Nucleus accumbens (tissue), 56 donors: ENCODE measurements around the gene UNC50.

ENCODE experiments used
- DNase-seq, 56 donors: peaks; one replicate each; lab custom pipeline; 2025; lab: John Stamatoyannopoulos, UW

The UNC50 gene, protein sequence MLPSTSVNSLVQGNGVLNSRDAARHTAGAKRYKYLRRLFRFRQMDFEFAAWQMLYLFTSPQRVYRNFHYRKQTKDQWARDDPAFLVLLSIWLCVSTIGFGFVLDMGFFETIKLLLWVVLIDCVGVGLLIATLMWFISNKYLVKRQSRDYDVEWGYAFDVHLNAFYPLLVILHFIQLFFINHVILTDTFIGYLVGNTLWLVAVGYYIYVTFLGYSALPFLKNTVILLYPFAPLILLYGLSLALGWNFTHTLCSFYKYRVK

DNA sequence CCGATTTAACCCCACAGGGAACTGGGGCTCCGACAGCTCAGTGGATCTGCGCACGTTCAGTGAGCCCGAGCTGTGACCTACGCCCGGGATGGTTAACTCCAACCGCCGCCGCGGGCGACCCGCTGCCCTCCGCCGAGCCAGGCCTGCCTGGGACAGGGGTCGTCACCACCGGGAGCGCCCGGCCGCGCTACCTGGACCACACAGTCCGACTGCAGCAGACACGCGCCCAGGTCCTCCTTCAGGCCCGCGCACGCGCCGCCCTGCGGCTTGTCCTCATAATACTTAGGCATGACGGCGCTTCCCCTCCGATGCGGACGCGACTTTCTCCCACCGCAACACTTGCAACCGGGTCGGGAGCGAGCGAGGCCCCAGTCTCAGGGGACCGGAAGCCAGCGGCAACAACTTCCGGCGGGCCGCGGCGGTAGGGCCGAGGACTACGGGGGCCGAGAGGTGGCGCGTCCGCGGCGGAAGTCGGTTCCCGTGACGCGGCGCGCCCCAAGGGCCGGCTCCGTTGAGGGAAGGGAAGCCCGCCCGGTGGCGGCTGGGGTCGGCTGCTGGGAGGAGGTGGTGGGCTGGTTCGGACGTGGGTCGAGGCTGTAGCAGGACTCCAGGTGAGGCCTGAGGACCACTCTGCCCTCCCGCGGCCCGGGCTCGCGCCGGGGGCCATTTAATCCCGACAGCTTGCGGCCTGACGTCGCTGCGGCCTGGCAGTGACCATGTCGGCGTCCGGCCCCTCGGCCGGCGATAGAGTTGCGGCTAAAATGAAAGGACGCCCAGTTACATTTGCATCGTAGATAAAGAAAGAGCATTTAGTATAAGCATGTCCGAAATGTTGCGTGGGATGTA is at the start of gene UNC50, which contains the start of gene COA5:
UNC50 (plus strand) TSS at position 474 of the 846 bp plus-strand sequence. CDS start 1,171 bp downstream, outside the sequence.
COA5 (minus strand) TSS at position 397 of the 846 bp plus-strand sequence; CDS start at position 290, 107 bp downstream.
- DNase-seq, result peak; percentile 23 to 91 (median 80)

DNA sequence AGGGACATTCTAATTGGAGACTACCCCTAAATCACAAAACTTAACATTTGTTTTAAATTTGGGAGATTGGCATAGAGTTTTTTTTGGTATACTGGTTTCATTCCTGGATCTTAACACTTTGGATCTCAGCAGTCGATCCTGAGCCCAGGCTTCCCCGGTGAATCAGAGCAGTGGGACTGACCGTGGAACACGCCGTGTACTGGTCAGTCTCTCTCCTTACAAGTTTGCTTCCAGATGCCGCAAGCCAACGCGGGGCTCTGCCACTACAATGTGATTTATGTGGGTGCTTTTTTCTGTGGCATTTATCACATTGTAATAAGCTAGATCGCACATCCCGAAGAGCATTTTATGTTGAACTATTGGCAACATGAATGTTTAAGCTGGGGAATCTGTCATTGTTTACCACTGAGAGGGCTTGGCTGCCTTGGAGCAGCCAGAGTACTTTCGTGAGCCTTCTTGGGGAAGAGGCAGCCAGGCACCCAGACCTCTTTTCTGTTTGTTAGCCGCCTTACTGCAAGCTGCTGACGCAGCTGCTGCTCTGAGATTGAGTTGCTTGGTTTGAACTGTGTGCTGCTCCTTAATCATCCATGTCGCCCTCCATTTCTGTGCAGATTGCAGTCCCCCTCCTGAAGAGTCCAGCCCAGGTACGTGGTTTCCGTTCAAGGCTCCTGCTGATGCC is 49.4 kb upstream of the UNC50 start:
- DNase-seq, result no peak

DNA sequence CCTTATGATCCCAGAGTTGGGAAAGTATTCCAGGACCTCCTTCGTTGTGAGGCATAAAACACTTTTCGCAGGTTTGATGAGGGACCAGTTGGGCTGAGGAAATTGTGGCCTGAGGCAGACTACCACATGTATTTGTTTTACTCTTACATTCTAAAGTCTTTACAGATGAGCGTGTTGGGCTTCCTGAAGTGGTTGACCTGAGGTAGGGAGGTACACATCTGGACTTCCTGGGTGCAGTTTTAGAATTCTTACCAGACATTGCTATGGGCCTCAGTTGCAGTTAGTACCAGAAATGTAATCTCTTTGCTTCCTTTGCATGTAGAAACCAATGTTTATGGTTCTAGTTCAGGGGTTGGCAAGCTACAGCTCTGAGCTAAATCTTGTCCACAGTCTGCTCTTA is 48.8 kb upstream of the UNC50 start:
- DNase-seq, result no peak

DNA sequence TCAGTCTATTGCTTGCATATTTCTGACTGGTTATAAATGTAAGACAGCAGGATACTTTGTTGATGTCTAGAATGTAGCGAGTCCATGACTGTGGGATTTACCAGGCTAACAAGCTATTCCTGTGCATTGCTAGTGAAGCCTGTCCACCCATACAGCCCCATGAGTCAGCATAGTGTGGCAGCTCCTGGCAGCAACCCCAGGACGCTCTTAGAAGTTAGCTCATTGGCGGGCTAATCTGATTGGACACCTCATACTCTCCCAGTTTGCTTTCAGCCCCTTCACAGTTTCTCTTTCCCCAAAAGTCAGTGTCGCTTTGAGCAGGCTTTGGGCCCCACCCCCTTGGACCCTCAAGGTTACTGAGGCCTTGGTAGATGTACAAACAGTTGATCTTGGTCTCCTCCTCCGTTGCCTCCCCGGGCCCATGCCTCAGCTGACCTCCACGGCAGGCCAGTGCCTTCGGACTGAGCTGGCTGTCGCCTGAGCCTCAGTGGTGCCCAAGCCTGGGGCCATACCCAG is 48.1 kb upstream of the UNC50 start:
- DNase-seq, result no peak

DNA sequence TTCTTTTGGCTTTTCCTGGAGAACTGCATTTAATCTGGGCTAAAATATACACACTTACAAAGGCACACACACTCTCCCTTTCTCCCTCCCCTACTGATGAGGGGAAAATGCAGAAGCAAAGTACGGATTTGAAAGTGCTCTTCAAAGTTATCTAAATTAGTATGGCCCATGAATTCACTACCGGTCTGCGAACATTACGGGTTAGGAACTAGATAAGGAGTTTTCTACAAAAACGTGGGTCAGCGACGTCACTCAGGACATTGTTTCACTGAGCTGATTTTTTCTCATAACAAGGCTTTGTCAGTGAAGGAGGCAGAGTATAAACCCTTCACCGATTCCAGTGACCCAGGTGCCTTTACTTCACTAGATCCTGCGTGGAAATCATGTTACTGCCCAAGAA is 47.4 kb upstream of the UNC50 start:
- no peak for DNase-seq

DNA sequence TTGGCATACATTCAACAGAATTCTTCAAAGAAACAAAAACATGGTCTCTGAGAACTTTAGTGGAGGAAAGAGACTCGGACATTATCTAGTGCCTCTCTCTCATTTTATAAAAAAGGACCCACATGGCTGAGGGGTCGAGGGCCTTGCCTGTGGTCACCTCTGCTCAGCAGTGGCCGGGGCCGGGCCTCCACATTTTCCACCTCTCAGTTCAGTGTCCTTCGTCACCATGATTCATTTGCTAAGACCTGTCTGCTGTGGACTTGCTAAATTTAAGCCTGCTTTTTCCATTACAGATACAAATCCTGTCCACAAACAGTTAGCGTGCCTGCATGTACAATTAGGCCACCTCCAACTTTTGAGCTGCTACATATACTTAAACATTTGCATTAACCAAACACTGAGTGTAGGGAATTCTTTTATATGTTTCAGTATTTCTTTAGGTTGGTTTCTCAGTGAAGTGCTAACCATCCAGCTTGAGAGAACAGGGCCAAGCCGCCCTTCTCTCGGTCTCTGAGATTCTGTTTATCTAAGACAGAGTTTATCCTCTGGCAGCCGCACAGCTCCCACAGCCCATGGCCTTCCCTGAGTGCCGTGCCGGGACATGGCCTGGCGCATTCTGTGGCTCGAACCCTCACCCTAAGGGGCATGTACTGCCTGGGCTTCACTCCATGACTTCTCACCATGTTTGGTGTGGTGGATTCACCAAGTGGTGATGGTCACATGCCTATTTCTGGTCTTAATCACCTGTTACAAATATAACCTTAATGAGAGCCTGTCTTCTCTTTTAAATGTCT is 46.3 kb upstream of the UNC50 start:
- no peak for DNase-seq

DNA sequence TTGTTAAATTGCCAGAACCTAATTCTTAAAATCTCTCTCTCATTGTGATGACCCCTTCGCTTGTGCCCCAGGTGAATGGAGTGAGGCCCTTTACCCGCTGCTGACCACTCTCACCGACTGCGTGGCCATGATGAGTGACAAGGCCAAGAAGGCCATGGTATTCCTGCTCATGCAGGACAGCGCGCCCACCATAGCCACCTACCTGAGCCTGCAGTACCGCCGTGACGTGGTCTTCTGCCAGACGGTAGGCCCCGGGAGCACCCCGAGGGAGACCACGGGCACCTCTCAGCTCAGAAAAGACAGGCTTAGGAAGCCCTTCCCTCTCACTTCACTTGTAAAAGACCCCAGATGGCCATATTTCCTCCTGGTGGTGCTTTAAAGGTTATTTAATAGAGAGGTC is 45.0 kb upstream of the UNC50 start:
- DNase-seq, result no peak

DNA sequence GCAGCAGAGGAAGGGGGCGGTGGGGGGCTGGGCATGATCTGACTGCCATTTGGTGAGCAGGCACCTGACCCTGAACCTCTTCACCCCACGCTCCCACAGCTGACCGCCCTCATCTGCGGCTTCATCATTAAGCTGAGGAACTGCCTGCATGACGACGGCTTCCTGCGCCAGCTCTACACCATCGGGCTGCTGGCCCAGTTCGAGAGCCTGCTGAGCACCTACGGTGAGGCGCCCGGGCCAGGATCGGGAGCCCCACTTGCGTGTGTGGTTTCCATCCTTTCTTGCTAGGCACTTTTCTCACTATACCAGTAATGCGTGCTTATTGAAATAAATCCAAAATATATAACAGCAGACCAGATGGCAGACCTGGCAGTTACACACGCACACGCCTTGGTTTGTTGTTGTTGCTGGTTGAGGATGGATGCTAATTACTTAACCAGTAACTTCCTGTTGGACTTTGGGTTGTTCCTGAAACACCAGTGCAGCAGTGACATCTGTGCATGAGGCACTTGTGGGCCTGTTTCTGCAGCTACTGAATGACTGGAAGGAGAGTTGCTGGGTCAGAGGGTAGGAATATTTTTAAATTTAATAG is 43.8 kb upstream of the UNC50 start:
- no peak for DNase-seq

DNA sequence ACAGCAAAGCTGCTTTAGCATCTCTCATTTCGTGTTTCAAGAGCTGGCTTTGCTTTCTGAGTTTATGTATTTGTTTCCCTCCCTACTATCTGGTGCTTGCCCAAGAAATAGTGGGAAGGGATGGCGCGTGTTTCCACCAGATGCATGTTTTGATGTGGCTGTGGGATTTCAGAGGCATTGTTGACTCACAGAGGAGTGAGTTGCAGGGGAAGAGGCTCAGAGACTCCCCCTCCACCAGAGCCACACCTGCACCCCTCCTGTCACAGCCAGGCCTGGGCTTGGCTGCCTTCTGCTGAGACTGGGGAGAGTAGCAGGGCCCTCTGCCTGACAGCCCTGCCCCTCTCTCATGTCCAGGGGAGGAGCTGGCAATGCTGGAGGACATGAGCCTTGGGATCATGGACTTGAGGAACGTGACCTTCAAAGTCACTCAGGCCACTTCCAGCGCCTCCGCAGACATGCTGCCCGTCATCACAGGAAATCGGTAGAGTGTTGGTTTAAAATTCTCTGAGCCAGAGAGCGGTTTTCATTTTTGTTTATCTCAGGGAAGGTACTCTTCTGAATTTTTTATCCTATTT is 43.0 kb upstream of the UNC50 start:
- no peak for DNase-seq

DNA sequence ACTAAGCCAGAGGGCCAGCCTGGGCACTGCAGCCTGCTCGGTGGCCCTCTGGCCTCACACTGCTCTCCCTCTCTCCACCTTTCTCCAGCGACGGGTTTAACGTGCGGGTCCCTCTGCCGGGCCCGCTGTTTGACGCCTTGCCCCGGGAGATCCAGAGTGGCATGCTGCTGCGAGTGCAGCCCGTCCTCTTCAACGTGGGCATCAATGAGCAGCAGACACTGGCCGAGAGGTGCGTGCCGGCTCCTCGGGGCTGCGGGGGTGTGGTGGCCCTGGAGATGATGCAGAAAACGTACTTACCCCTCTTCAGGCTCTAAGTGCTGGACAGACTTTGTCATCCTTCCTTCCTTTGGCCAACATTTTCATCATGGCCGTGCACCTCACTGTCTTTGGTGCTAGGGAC is 42.4 kb upstream of the UNC50 start:
- no peak for DNase-seq

DNA sequence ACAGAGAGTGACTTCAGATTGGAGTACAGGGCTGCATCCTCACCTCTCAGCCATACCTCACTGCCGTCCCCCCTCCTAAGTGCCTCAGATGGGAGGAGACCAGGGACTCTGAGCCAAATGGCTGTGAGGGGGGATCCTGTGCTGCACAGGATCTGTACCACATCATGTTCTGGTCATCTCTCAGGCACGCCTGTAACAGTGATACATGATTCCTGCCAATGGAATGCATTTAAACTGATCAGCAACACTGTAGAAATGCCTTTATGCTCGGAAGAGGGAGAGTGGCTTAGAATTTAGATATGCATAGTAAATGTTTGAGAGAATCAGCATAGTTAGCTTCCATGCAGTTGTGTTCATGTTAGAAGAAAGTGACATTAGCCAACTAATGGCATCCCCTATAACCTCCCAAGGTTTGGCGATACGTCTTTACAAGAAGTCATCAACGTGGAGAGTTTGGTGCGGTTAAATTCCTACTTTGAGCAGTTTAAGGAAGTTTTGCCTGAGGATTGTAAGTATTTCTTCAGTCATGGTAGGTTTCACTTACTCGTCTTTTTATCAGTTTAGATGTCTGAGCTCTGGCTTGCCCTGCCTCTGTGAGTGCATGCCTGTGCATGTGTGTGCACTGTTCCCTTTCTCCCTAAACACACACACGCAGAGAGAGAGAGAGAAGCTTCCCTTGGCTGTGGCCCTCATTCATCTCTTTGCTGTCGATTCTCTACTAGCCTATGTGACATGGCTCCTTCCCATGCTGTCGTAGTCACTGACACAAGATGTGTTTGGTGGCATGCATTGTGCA is 40.0 kb upstream of the UNC50 start:
- no peak for DNase-seq

DNA sequence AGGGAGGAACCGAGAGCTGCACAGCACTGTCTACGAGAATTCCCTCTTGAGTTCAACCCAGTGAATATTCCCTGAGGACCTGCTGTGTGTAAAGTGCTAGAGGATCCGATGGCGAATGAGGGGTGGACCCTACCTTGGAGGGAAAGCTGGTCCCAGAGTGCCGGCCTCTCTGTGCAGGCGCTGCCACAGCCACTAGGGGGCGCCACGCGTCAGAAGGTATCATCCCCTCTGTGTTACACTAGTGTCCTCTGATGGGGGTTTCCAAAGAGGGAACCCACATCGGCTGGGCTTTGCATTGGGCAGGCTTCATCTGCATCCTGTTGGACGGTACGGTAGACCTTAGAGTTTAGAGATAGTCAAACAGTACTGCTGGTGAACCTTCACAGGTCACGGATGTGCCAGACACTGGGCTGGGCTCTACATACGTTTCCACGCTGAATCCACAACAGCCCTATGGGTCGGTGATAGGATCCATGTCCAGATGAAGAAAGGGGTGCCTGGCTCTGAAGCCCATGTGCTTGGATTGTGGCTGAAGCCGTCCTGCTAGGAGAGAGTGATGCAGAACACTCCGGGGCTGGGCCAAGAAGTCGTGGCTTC is 39.1 kb upstream of the UNC50 start:
- peak in 13 of 56 donors; percentile 2 to 50 (median 9) for DNase-seq

DNA sequence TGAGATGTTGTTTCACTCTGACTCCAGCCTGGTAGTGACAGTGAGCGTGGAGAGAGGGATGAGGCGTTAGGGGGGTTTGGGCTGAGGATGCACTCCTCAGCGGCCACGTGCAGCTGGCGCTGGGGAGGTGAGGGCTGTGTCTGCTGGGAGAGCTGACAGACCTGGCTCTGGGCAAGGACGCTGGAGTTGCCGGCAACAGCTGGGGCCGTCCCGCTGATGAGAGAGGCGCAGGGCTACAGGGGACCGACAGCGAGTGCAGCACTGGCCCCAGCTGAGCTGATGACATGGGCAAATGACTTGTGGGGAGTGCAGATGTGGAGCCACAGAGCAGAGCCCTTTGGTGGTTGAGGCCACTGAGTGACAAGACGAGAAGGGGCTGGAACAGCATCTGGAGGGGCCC is 38.5 kb upstream of the UNC50 start:
- DNase-seq, result no peak

DNA sequence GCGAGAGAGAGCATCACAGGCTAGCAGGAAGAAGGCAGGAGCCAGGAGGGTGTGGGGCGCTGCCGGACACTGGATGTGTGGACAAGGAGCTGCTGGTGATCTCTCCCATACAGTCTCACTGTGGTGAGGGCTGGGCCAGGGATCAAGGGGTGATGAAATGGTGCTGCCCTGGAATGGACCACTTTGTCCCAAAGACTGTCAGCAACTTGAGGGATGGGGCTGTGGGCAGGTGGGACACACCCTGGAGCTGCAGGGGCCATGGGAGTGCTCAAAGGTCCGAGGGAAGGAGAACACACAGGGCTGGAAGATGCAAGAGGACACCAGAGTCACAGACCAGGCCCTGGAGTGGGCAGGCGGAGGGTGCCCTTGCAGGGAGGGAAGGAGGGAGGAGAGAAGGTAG is 38.0 kb upstream of the UNC50 start:
- DNase-seq, result no peak

DNA sequence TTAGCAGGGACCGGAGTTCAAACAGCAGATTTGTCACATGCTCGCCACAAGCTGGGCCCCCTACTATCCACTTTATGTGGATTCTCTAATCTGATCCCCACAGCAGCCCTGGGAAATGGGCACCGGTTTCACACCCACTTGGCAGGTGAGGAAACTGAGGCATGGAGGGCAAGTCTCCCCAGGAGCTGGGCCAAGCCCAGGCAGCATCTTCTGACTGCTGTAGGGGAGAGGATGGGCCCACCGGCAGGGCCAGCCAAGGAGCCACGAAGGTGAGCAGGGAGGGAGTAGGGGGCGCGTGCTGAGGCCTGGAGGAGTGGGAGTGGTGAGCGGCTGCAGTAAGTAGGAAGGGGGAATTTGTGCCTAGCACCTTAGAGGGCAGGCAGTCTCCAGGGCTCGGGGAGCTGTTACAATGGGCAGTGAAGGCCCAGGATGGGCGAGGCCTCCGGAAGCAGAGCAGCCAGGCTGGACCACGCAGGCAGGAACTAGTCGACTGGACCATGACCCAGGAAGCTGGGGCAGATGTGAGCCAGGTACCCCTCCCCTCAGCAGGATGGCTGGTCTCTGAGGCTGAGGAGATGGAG is 37.2 kb upstream of the UNC50 start:
- no peak for DNase-seq

DNA sequence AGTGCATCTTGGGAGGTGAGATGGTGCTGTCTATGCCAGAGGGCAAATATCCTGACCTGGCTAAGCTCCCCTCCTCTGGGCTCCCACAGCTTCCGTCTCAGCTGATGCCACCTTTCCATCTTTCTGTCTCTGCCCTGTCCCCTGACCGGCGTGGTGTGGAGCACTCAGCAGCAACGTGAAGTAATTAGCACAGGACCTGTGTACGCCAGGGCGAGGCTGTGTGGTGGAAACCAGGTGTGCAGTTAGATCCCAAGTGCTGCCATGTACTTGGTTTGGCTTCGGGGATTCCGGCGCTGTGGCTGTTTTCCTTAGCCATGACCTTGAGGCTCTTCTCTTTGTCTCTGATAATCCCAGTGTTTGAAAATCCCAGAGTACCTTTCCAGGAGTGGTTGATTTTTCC is 36.6 kb upstream of the UNC50 start:
- DNase-seq, result no peak

DNA sequence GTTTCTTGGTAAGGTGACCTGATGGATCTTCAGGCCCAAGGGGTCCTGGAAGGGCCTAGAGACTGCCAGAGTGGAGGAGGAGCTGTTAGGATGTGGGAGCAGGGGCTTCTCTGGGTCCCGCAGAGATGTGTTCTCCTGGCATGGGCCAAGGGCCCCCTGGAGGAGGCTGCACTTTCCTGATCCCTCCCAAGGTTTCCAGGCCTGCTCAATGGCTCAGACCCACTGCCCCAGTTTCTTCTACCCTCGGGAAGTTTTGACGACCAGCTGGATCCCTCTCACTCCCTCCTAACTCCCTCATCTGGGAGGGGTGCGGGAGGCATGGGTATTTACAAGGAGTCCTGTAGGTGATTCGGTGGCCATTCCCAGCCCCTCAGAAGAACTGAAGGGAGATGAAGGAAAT is 36.2 kb upstream of the UNC50 start:
- no peak for DNase-seq

DNA sequence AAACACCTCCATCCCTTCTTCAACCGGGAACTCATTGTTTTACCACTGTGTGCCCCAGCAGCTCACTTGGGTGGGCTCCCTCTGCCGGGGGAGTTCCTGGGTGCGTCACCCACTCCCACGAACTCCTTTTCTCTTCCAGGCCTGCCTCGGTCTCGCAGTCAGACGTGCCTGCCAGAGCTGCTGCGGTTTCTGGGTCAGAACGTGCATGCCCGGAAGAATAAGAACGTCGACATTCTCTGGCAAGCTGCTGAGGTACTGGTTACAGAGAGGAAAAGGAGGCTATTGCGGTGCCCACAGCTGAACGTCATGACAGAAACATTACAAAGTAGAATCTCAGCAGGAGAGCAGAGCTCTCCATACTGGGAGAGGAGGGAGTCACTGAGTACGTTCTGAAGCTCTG is 35.7 kb upstream of the UNC50 start:
- peak in 31 of 56 donors; percentile 3 to 73 (median 27) for DNase-seq
